Stimulated activated CD4-positive, alpha-beta T cell treated with anti-CD3 and anti-CD28 coated beads, Interleukin-4, amount 100 ng/mL, for 1 hour (primary cell): ENCODE measurements around the gene MICU1.
"Not testable (repeated sequence)": the region's sequence is repeated elsewhere in the genome, so short reads cannot be mapped to it uniquely, and the experiment has no call there.

ENCODE experiments used
- DNase-seq: peaks from one replicate; pipeline ENCODE4 v3.0.0-alpha.2; 2020

The MICU1 gene

GRCh38 chr10:72429931-72430330, 195.9 kb downstream of the MICU1 start:
- DNase-seq = no peak

GRCh38 chr10:72426986-72427385, 198.9 kb downstream of the MICU1 start:
- no peak for DNase-seq

- no peak for DNase-seq
Measured at GRCh38 chr10:72425133-72425532, 200.7 kb downstream of the MICU1 start.

DNA sequence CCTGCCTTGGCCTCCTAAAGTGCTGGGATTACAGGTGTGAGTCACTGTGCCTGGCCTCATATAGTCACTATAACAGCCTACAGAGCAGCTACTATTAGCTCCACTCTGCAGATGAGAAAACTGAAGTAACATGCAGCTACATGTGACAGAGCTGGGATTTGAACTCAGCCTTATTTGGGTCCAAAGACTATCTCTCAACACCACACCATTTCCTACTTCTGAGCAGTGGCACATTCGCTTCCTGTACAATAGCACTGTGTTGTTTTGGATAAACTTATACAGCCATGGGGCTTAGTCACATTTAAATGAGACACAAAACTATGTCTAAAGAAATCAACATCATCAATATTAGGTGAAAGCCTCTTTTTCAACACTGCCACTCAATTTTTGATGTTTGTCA, 201.3 kb downstream of the MICU1 start:
- DNase-seq = no peak

GRCh38 chr10:72423426-72423825, 202.5 kb downstream of the MICU1 start:
- no peak for DNase-seq

- DNase-seq = no peak
Measured at GRCh38 chr10:72421885-72422540, 203.9 kb downstream of the MICU1 start.

GRCh38 chr10:72419241-72419640, 206.6 kb downstream of the MICU1 start:
- DNase-seq = no peak

- DNase-seq = no peak
Measured at GRCh38 chr10:72418679-72419078, 207.2 kb downstream of the MICU1 start.

DNA sequence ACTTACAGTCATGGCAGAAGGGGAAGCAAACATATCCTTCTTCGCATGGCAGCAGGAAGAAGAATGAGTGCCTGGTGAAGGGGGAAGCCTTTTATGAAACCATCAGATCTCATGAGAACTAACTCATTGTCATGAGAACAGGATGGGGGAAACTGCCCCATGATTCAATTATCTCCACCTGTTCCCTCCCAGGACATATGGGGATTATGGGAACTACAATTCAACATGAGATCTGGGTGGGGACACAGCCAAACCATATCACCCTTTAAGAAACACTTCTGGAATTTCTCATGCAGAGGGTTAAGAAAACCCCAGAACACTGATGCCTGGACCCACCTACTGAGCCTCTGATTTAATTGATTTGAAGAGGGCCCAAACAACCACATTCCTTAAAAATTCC, 207.9 kb downstream of the MICU1 start:
- no peak for DNase-seq

GRCh38 chr10:72416661-72417060, 209.2 kb downstream of the MICU1 start:
- no peak for DNase-seq

- no peak for DNase-seq
Measured at GRCh38 chr10:72414642-72415041, 211.2 kb downstream of the MICU1 start.

DNA sequence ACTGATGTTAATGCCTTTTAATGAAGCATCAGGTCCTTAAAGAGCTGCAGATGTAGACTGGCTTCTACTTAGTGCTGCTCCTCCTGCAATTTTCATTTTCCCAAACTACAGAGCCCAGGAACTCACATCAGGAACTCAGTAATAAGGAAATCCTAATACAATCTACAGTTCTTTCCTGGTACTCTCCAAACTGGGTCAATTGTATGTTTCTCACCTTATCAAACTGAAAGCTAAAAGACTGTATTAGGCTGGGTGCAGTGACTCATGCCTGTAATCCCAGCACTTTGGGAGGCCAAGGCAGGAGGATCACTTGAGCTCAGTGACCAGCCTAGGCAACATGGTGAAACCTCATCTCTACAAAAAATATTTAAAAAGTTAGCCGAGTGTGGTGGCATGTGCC, 216.7 kb downstream of the MICU1 start:
- DNase-seq = no peak

DNA sequence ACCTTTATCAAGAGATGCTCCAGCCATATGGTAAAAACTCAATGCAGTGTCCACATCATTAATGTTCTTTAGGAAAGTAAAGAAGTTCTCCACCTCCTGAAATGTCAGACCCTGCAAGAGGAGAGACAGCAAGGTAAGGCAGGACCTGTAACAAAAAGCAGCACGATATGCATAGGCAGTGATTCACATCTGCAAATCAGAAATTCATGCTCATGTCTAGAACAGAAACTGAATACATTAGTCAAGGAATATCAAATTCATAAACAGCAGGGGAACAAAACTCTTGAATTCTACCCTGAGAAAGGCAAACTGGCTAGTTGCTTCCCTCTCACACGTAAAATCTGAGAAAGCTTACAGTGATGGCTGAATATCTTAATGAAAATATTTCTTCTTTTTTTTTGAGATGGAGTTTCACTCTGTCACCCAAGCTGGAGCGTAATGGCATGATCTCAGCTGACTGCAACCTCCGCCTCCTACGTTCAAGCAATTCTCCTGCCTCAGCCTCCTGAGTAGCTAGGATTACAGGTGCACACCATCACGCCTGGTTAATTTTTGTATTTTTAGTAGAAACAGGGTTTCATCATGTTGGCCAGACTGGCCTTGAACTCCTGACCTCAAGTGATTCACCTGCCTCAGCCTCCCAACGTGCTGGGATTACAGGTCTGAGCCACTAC, 217.8 kb downstream of the MICU1 start:
- no peak for DNase-seq

GRCh38 chr10:72407471-72407870, 218.4 kb downstream of the MICU1 start:
- DNase-seq = no peak

DNA sequence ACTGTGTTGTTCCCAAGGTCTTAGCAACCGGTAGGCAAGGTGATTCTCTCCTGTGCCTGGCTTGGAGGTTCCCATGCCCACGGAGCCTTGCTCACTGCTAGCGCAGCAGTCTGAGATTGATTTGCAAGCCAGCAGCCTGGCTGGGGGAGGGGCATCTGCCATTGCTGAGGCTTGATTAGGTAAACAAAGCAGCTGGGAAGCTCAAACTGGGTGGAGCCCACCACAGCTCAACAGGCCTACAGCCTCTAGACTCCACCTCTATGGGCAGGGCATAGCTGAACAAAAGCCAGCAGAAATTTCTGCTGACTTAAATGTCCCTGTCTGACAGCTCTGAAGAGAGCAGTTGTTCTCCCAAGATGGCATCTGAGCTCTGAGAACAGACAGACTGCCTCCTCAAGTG, 230.3 kb downstream of the MICU1 start:
- not testable (repeated sequence) for DNase-seq

DNA sequence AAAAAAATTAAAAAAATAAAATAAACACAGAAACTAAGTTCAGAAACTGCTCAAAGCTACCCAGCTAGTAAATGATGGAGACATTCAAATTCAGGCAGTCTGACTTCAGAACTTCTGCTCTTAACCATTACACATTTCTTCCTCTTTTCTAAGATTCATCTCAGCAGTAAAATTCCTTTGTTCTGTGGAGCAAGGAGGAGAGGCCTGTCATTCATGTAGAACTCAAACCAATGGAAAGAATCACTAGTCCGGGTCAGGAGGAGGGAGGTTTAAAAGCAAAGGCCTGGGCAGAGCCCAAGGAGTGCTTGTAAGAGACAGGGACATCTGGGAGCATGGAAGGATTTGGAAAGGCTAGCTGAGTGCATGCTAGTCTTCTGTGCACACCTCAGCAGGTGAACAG, 233.3 kb downstream of the MICU1 start:
- no peak for DNase-seq

DNA sequence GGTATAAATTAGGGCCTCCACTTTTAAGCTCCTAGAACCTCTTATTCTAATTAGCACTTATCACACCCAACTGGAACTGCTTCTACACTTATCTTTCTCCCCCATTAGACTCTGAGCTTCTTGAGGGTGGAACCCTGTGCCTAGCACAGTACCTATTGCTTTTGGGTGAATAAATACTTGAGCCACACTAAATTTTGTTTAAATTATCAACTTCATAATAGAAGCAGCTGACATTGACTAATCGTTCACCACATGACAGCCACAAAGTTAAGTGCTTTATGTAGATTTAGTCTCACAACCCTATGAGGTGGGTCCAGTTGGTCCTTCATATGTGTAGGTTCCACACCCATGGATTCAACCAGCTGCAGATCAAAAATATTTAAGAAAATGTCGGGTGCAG, 235.1 kb downstream of the MICU1 start:
- no peak for DNase-seq

DNA sequence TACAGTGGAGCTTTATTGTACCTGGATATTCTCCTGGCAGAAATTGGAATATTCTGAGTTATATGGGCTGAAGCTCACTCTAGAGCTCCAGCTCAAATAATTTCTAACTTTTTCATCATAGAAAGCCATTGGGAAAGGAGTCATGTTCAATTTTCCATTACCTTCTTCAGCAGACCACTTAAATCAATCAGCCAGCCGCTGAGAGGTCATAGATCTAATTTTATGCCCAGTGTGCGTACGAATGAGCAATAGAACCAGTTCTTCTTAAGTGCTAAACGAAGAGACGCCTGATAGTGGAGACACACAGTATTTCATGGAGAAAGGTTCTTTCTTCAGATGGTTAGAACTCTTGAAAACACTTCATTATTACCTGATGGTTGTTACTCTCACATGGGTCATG, 236.2 kb downstream of the MICU1 start:
- DNase-seq = no peak

GRCh38 chr10:72389014-72389413, 236.9 kb downstream of the MICU1 start:
- DNase-seq = no peak

DNA sequence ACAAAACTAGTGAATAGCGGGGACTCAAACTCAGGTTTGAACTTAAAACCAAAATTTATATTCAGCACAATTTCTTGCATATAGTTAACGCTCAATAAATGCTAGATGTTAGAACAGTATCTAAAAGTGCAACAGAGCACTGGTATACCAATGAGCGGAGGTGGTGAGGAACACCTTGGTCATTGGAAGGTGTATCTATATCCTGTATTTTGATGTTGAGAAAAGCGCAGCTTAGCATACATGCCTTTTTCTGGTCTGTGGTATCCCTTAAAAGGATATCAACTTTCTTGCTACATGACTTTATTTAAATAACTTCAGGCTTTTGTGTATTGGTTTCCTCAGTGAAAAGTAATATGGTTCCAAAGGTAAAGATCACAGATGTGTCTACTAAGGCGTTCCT, 237.8 kb downstream of the MICU1 start:
- no peak for DNase-seq

DNA sequence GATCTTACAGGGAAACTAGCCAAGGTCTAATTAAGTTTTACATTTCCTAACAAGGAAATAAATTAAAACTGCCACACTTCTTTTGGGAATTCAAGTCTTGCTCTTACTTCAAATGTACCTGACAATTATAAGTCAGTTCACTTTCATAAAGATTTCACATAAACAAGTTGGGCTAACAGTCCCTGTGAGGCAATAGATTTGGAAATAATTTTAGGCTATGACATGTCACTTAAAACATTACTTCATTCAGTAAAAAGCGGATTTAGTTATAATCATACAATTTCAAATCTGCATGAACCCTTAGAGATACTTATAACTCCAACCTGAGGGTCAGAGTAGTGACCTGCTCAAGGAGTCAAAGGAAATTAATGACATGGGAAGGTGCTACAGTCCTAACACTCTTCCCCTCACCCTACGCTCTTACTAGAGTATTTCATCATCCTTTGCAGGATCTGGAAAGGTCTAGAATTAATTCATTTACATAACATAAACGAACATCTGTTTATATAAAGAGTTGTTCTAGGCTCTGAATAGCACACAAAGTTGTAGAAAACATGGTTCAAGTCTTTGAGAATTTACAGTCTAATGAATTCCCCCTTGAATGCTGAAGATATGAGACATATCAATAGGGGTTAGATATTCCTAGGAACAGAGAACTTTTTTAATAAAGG, 238.8 kb downstream of the MICU1 start:
- DNase-seq = no peak

DNA sequence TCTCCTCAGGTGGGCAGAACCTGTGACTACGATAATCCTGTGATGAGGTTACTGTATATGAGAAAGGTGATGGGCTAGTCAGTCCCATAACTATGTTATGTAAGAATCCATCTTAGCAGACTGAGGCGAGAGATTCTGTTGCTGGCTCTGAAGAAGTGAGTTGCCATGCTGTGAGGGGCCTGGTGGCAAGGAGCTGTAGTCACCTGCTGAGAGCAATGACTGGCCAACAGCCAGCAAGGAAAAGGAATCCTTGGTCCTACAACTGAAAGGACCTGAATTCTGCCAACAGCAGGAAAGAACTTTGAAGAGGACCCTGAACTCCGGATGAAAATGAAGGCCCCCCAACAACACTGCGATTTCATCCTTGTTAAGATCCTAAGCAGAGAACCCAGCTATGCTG, 240.2 kb downstream of the MICU1 start:
- no peak for DNase-seq

DNA sequence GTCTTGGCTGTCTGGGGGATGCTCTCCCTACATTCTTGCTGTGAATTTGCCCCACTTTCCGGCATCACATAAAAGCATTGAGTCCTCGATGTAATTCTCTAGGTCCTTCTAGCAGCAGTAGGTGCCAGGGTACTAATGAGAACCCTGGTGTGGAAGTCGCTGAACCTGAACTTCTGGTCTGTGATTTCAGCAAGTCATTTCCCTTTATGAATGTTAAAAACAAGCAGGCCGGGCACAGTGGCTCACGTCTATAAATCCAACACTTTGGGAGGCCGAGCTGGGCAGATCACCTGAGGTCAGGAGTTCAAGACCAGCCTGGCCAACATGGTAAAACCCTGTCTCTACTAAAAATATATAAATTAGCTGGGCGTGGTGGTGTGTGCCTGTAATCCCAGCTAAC, 240.9 kb downstream of the MICU1 start:
- not testable (repeated sequence) for DNase-seq

- no peak for DNase-seq
Measured at GRCh38 chr10:72379776-72380175, 246.1 kb downstream of the MICU1 start.
